Right renal pelvis (tissue), 4 donors: ENCODE results near the gene ADCY1. TPM values are rescaled to one million over a fixed set of nuclear protein-coding genes. Genes with fewer than 3 reads are reported as not detected.
A peak's percentile ranks its signal among the peaks of the same experiment; 100 is the strongest.

ENCODE experiments used
- DNase-seq, 4 donors: peaks; one replicate each; pipeline ENCODE4 v3.0.0-alpha.2; 2013; ENCODE audit warnings: low read depth in 4 of 4, low spot score in 3 of 4, missing footprints in 1 of 4
- polyA plus RNA-seq, 4 donors: library from polyadenylated mRNA; unstranded; fragments of 120-200 nt; gene quantifications; one replicate each; pipeline ENCODE4 v1.2.1, GENCODE V29; 2013; ENCODE audit not compliant: insufficient read length in 4 of 4

Gene ADCY1
- polyA plus RNA-seq, 4 donors: 2.7 to 4.0 (median 3.3) TPM

- no peak for DNase-seq
These were observed 134.1 kb downstream of the ADCY1 start for GRCh38 chr7:45708046-45708950.

- peak in 1 of 4 donors; percentile 3 for DNase-seq
These were observed 135.2 kb downstream of the ADCY1 start for GRCh38 chr7:45709168-45710042.

DNA sequence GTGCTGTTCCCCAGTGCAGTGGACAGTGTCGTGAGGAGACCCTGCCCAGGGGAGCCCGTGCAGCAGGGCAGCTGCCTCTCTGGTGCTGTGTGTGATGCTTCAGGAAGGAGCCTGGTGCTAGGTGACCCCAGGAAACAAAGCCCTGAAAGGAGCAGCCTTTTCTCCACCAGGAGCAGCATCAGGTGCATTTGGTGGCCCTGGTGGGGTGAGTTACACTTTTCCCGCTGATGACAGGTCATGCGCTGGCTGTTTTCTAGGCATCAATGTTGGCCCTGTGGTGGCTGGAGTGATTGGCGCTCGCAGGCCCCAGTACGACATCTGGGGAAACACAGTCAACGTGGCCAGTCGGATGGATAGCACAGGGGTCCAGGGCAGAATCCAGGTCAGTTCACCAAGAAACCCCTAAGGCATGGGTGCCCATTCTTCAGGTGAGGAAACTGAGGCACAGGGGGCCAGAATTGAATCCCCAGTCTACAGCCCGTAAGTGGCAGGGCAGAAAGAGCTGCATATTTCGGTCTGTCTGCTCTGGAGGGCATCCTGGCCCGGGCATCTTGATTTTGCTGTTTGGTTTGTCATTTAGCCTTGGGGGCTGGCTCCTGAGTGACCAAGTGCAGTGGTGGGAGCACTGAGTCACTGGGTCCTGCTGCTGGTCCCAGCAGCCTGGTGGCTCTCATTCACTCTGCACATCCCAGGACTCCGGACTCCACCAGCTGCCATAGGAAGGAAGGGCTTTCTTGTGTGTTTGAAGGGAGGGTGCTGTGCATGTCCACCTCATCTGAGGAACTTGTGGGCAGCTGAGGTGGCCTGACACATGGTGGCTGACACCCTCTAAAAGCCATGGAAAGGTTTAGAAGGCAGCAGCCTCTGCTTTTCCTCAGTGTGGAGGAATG is 136.3 kb downstream of the ADCY1 start:
- DNase-seq: no peak

DNA sequence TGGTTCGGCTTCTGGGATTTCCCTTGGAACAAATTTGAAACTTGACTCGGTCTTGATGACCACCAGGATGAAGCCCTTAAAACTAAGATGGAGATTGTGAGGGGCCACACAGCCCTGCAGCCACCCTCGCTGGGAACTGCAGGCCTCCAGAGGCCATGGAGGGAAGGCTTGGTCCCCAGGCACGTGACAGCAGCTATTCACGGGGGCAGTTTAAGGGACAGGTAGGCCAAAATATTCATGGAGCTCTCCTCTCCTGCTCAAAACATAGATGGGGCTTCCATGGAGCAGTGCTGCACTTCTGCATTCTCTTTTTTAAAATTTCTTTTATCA is 137.0 kb downstream of the ADCY1 start:
- no peak for DNase-seq

- DNase-seq: no peak
These were observed 138.0 kb downstream of the ADCY1 start for GRCh38 chr7:45712057-45712689.

DNA sequence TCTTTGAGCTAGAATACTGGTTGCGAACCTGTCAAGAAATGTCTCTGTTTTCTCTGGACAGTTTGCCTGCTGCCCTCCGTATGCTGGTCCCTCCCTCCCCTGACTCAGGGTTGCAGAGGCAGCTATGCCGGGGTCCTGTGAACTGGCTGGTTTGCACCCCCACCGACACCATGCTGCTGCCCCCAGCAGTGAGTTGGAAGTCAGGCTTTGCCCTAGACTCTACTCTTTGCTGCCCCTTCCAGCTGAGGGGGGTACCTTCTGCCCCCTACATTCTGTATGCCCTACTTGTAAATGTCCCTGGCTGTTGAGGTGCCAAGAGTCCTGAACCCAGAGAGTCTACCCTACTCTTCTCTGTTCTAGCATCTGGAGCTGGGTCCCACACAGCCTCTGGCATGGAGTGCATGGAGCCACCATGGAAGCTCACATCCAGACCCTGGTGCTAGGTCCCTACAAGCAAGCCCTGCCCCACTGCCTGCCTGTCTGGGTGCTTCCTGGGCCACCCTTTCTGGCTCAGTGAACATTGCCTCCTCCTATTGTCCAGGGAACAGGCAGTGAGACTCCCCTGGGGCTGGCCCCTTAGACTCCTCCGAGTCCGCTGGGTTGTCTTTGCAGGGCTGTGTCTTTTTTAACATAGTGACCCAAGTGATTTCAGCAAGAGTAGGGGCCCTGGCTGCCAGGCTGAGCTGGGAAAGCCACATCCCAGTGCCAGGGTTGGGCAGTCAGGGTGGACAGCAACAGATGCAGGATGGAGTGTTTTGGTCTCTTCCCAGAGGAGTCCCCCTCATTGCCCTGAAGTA is 138.9 kb downstream of the ADCY1 start:
- no peak for DNase-seq

GRCh38 chr7:45713669-45714520 is 139.7 kb downstream of the ADCY1 start:
- DNase-seq: no peak

DNA sequence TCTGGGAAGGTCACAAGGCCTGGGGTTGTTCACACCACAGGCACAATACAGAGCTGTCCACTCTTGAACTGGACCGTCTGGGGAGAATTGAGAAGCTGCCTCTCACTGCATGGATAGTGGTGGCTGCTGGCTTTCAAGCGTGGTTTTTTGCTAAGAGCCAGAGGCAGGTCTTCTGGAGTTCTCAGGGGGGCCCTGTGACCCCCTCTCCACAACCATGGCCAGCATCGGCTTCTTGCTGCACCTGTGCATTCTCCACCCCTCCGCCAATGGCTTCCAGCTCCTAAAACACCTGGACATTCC is 140.3 kb downstream of the ADCY1 start:
- no peak for DNase-seq

GRCh38 chr7:45715471-45716352 is 141.5 kb downstream of the ADCY1 start:
- DNase-seq: no peak

DNA sequence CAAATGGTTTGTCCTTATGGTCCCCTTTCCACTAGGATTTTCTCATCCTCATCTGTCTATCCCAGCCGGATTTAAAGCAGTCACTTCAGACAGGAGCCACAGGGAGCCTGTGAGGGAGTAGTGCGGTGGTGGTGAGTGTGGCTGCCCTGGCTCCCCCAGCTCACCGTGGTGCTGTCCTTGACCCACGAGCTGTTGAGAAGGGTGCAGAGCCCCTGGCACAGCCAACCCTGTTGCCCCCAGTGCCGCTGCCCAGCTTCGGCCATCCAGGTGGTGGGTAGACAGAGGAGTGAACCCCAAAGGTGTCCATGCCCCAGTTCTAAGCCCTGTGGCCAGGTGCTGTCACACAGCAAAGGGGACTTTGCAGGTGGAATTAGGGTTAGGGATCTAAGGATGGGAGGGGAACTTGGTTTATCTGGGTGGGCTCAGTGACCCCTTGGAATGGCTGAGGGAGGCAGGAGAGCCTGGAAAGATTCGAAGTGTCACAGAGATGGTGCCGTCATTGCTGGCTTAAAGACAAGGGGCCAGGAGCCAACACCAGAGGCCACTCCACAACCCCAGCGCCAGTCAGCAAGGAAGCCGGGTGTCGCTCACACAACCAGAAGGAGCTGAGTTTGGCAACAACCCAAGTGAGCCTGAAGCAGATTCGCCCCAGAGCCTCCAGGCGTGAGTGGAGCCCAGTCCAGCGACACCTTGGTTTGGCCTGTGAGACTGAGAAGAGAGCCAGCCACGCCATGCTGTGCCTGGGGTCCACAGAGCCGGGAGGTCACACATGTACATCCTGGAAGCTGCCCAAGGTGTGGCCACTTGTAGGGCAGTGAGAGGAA is 142.4 kb downstream of the ADCY1 start:
- no peak for DNase-seq

DNA sequence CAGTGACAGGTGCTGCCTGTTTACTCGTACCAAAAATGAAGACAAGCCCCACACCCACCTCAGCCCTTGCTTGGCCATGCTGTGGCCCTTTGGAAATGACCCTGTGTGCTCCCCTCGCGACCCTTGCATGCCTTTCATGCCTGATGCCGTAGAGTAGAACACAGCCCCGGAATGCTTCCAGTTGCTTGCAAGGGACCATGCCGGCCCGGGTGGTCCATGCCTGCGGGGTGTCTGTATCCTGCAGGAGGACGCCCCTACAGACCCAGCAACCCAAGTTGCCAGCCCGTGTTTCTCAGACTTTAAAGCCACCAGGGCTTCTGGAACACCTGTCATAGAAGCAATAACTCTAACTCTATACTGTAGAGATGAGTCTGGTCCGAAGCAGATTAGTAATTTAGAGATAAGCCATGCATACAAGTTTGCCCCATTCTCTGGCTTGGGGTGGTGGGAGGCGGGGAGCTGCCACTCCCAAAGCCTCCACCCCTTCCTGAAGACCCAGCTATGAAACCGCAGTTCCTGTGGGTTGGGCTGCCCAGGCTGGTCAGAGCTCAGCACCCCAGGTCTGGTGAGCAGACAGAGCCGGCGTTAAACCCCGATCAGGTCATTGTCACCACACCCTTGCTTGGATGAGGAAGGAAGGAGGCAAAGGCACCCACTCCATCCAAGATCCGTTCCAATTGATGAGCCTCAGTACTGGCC is 143.5 kb downstream of the ADCY1 start:
- DNase-seq: no peak

DNA sequence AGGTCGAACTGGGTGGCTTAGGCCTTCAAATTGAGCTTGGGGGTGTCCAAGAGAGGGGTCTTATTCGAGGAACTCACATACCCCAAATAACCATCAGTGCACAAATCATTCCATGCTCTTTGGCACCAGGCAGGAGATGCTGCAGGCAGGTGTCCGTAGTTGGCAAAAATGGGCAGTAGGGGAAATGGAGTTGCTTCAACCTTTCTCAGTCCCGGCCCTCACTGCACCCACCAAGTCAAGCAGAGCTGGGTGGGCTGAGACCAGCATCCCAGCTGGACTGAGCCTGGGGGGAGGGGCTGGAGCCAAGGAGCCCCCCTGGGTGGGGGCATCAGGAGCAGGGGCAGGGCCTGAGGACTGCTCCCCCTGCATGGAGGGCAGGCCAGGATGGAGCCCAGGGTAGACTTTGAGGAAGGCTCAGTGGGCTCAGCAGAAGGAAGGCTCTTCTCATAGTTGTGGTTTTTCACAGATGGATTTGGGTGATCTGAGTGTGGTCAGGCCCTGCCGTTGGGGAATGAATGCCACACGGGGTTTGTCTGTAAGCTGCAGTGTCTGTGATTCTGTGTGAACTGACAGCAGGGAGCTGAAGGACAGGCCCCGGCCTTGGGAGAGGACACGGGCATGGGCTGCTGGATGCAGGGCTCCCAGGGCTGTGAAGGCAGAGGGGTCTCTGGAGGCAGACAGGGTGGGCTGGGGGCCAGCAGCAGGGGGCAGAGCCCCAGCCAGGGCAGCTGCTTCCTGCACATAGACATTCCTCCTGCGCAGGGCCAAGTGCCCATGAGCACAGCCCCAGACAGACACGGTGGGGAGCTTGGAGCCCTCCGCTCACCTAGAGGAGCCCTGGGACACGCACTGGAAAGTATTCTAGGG is 144.5 kb downstream of the ADCY1 start:
- DNase-seq: no peak

DNA sequence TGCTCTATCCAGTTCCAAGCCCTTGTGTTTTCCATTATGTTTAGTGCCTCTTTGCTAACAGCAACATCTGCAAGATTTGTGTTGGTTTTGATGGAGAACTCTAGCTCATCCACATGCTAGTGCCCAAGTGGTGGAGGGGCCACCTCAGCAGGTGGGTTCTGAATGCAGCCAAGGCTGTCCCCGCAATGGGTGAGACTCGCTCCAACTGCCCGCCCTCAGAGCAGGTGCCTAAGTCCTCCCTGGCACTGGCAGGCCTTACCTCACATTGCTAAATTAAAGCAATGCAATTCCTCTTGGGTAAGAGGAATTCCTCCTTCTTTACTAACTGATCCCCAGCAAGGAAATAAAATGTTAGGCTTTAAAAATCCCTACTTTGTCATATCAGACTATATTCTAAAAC is 146.8 kb downstream of the ADCY1 start:
- no peak for DNase-seq

- DNase-seq: no peak
These were observed 147.8 kb downstream of the ADCY1 start for GRCh38 chr7:45721686-45722598.
